Sigmoid colon (tissue), 3 donors: ENCODE measurements around the gene TNS1.

Experiments
- CTCF ChIP-seq, 4 experiments: fragments of 450-650 bp in 3 of 4; fragments of 200-600 bp in 1 of 4; IDR thresholded peaks; one replicate each; pipeline ENCODE4 v1.5.1; 2016 to 2019; ENCODE audit warnings: antibody characterized with exemption in 4 of 4, mild to moderate bottlenecking in 3 of 4, moderate library complexity in 2 of 4
- POLR2A ChIP-seq, 2 donors: fragments of 450-650 bp; IDR thresholded peaks; one replicate each; pipeline ENCODE4 v1.6.1; 2016; ENCODE audit warnings: antibody characterized with exemption in 2 of 2, mild to moderate bottlenecking in 2 of 2, moderate library complexity in 2 of 2

- TF ChIP-seq CTCF (IDR thresholded peaks at IDR 0.05) (no peak), POLR2A (IDR thresholded peaks at IDR 0.05) (no peak)
Measured at GRCh38 chr2:218028189-218028495, 25.3 kb upstream of the TNS1 start.
